ENCODE results near the gene DENND2D. TPM values are rescaled to one million over a fixed set of nuclear protein-coding genes. Genes with fewer than 3 reads are reported as not detected.
A peak's percentile ranks its signal among the peaks of the same experiment; 100 is the strongest.

DENND2D gene
- total RNA-seq, 3 donors from 2014 or later, result 42.2 to 65.4 (median 63.3) TPM

DNA sequence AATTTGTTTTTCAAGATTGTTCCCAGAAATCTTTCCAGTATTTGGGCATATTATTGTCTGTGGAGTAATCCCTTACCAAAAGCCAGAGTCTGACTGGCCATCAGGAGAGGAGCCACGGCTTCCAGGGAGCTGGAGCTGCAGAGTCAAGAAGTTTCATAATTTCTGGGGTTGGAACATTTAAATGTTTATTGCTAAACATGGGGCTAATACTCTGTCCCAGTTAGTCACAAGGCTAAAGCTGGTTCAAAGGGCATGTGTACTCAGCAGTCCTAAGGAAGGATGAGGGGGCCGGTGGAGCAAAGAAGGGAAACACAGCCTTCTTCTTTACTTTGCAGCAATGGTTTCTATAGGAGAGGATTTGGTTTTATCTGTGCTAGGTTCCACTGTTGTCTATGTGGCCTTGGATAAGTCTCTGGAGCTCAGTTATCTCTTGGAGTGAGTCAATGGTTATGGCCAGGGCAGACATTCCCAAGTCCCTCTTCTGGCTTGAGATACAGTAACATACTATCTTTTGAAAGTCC lies 9.5 kb downstream of the DENND2D start:
- ATAC-seq (peak; percentile 29), DNase-seq (no peak)
- H3K36me3 ChIP-seq (ENCODE audit: low read depth), result peaks cover 5% of the 10 kb centered on the region
- intact Hi-C loops (cut with DNase I, micrococcal nuclease), result no loop called here
- no peak overlapping the region for H3K4me3 ChIP-seq
- peaks cover 38% of the 10 kb centered on the region for H3K4me1 ChIP-seq (ENCODE audit: low read depth)
- TF ChIP-seq, protein P1, sequence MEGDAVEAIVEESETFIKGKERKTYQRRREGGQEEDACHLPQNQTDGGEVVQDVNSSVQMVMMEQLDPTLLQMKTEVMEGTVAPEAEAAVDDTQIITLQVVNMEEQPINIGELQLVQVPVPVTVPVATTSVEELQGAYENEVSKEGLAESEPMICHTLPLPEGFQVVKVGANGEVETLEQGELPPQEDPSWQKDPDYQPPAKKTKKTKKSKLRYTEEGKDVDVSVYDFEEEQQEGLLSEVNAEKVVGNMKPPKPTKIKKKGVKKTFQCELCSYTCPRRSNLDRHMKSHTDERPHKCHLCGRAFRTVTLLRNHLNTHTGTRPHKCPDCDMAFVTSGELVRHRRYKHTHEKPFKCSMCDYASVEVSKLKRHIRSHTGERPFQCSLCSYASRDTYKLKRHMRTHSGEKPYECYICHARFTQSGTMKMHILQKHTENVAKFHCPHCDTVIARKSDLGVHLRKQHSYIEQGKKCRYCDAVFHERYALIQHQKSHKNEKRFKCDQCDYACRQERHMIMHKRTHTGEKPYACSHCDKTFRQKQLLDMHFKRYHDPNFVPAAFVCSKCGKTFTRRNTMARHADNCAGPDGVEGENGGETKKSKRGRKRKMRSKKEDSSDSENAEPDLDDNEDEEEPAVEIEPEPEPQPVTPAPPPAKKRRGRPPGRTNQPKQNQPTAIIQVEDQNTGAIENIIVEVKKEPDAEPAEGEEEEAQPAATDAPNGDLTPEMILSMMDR (IDR thresholded peaks at IDR 0.05), result no peak
- no peaks in the 10 kb centered on the region for H3K9me3 ChIP-seq

DNA sequence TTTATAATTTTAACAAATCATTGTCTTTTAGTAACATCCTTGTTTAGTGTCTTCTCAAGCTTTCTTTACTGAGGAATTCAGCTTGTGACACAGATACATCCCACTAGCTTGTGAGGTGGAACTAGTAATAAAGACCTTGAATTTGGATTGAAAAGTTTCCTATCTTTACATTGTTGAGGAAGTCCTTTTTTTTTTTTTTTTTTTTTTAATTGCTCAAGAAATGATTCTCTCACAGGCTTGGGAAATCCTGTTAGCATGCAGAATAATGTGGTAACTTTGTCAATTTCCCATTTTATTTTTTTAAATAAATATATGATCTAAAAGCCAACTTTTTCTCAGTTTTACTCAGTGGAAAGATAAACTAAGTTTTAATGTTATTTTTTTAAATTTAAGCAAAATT lies 15.8 kb downstream of the DENND2D start:
- TF ChIP-seq, protein P1 (IDR thresholded peaks at IDR 0.05), result no peak
- Histone ChIP-seq H3K4me3 (no peak overlapping the region), H3K36me3 (ENCODE audit: low read depth) (peaks cover 5% of the 10 kb centered on the region), H3K4me1 (ENCODE audit: low read depth) (no peaks in the 10 kb centered on the region), H3K9me3 (no peaks in the 10 kb centered on the region)
- intact Hi-C loops (cut with DNase I, micrococcal nuclease), result no loop called here
- ATAC-seq (no peak), DNase-seq (no peak)

- Histone ChIP-seq H3K4me1 (ENCODE audit: low read depth) (no peaks in the 10 kb centered on the region), H3K36me3 (ENCODE audit: low read depth) (peaks cover 5% of the 10 kb centered on the region), H3K4me3 (no peak overlapping the region), H3K9me3 (no peaks in the 10 kb centered on the region)
- DNase-seq (no peak), ATAC-seq (peak; percentile 66)
- intact Hi-C loops (cut with DNase I, micrococcal nuclease), result no loop called here
- TF ChIP-seq, protein P1 (IDR thresholded peaks at IDR 0.05), result no peak
These were observed 17.0 kb downstream of the DENND2D start for GRCh38 chr1:111183308-111184069.

GRCh38 chr1:111182052-111182451 lies 18.4 kb downstream of the DENND2D start:
- TF ChIP-seq, protein P1 (IDR thresholded peaks at IDR 0.05), result no peak
- Histone ChIP-seq H3K4me3 (no peak overlapping the region), H3K36me3 (ENCODE audit: low read depth) (no peaks in the 10 kb centered on the region), H3K4me1 (ENCODE audit: low read depth) (no peaks in the 10 kb centered on the region), H3K9me3 (no peaks in the 10 kb centered on the region)
- peak; percentile 68 for ATAC-seq
- DNase-seq, result no peak
- intact Hi-C loops (cut with DNase I, micrococcal nuclease), result no loop called here

GRCh38 chr1:111179968-111180533 lies 20.4 kb downstream of the DENND2D start:
- ATAC-seq, result peak; percentile 60

More at GRCh38 chr1:111179968-111180533, 20.4 kb downstream of the DENND2D start:
- TF ChIP-seq, protein P1 (IDR thresholded peaks at IDR 0.05), result no peak
- Histone ChIP-seq H3K4me3 (no peak overlapping the region), H3K9me3 (no peaks in the 10 kb centered on the region), H3K4me1 (ENCODE audit: low read depth) (no peaks in the 10 kb centered on the region), H3K36me3 (ENCODE audit: low read depth) (no peaks in the 10 kb centered on the region)
- DNase-seq, result no peak
- intact Hi-C loops (cut with DNase I, micrococcal nuclease), result no loop called here
